ENCODE data around the gene MUSK.

The MUSK gene

GRCh38 chr9:110668570-110669167 lies at the start of gene MUSK:
Gene MUSK, plus strand, starts transcription at chr9:110668791. Its CDS starts 114 bp downstream, at chr9:110668905.
- DNase-seq: no peak

- no peak for DNase-seq
These were observed 48.8 kb upstream of the MUSK start for GRCh38 chr9:110619831-110620230.

- DNase-seq: no peak
These were observed 47.9 kb upstream of the MUSK start for GRCh38 chr9:110620726-110621125.

- no peak for DNase-seq
These were observed 46.2 kb upstream of the MUSK start for GRCh38 chr9:110622368-110622767.

- peak; percentile 21 for DNase-seq
These were observed 45.0 kb upstream of the MUSK start for GRCh38 chr9:110623462-110624025.

- DNase-seq: peak; percentile 70
These were observed 42.3 kb upstream of the MUSK start for GRCh38 chr9:110626101-110626829.

- no peak for DNase-seq
These were observed 33.0 kb upstream of the MUSK start for GRCh38 chr9:110635589-110635988.

GRCh38 chr9:110638381-110638954 lies 30.1 kb upstream of the MUSK start:
- DNase-seq: no peak

GRCh38 chr9:110640736-110641135 lies 27.9 kb upstream of the MUSK start:
- no peak for DNase-seq

- no peak for DNase-seq
These were observed 27.3 kb upstream of the MUSK start for GRCh38 chr9:110641293-110641692.

- no peak for DNase-seq
These were observed 19.9 kb upstream of the MUSK start for GRCh38 chr9:110648696-110649095.

- no peak for DNase-seq
These were observed 18.3 kb upstream of the MUSK start for GRCh38 chr9:110650261-110650660.

- DNase-seq: peak; percentile 62
These were observed 17.6 kb upstream of the MUSK start for GRCh38 chr9:110650991-110651411.

- no peak for DNase-seq
These were observed 12.6 kb upstream of the MUSK start for GRCh38 chr9:110655754-110656641.

- no peak for DNase-seq
These were observed 8.6 kb upstream of the MUSK start for GRCh38 chr9:110659891-110660541.

- no peak for DNase-seq
These were observed 842 bp downstream of the MUSK start for GRCh38 chr9:110669433-110669832.

- no peak for DNase-seq
These were observed 3.3 kb downstream of the MUSK start for GRCh38 chr9:110671849-110672248.

- no peak for DNase-seq
These were observed 4.4 kb downstream of the MUSK start for GRCh38 chr9:110672873-110673510.

GRCh38 chr9:110687497-110687896 lies 18.9 kb downstream of the MUSK start:
- DNase-seq: no peak

GRCh38 chr9:110688329-110688728 lies 19.7 kb downstream of the MUSK start:
- DNase-seq: no peak

- DNase-seq: no peak
These were observed 22.5 kb downstream of the MUSK start for GRCh38 chr9:110691002-110691549.
